ENCODE results near the gene HMCN1.

Gene HMCN1

DNA sequence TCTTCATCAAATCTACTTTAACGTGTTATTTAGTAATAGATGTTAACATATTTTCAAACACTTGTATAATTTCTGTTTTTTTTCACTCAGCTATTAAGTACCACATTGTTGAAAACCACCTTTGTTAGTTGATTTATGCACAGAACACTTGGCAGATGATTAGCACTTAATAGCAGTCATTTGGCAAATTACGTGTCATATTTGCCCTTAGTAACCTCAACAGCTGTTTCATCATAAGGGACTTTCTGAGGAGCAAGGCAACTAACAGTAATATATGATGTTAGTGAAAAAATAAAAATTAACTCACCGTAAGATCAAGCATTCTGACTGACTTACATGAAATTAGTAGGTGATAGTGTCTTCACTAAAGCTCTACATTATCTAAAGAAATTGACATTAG is 186.4 kb downstream of the HMCN1 start:
- DNase-seq = no peak

DNA sequence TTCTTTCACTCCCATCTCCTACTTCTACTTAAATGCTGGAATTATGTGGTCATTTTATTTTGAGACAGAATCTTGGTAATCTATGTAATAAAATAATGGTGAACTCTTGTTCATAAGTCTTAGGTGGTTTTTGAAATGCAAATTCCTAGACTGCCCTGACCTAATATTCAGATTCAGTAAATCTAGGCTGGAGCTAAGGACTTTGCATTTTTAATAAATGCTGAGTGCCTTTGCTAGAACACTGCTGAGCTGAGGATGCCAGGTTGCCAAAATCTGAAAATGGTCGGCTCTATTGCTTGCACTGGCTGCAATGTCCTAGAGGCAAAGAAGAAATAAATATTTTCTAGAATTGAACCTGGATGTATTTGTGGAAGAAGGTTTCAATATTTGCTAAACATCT is 187.4 kb downstream of the HMCN1 start:
- no peak for DNase-seq

- no peak for DNase-seq
Observed at GRCh38 chr1:185926588-185926987, 192.4 kb downstream of the HMCN1 start.

- DNase-seq = no peak
Observed at GRCh38 chr1:185929776-185930175, 195.6 kb downstream of the HMCN1 start.

DNA sequence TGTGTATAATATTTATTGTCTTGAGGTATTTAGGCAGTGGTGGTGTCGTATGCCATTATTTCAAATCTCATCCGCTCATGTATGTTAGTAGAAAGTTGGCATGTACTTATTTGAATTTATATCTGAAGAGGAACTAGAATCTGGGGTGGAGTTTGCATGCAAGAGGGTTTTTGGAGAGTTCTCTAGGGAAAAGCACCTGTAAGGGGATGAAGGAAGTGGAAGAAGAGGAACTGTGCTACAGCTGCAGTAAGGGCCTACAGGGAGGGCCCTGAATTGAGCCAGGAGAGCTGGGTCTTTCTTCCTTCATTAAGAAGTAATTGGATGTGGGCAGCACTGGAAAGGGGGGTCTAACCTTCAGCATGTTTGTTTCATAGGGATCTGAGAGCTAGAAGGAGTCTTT is 197.2 kb downstream of the HMCN1 start:
- no peak for DNase-seq

- DNase-seq = no peak
Observed at GRCh38 chr1:185933580-185933979, 199.4 kb downstream of the HMCN1 start.

DNA sequence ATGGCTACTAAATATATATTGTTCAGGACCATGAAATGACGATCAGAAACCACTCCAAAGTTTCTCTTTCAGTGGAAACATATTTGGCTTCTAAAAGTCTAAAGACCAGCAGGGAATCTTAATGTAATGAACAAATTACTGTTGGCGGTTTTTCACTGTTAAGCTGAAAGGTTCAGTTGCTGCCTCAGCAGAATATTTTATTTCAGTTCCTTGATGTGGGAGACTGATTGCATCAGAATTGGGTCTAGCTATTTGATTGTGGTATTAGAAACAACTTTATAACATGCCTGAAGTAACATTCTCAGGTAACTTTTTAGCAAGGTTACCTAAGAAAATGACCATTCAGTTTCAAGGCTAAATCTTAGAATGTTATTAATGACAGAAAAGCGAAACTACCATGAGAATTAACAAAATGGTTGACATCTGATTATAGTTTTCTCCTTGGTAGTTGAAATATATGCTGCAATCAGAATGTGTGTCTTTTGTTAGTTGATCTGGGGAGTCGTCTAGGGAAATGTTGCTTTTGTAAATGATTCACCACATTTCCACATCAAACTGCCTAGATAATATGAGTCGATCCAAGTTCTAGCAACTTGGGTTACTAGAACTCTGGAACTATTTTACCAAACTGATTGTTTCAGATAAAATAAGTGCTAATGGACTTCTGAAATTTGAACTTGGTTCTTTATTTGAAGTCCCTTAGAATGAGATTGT is 200.4 kb downstream of the HMCN1 start:
- no peak for DNase-seq

DNA sequence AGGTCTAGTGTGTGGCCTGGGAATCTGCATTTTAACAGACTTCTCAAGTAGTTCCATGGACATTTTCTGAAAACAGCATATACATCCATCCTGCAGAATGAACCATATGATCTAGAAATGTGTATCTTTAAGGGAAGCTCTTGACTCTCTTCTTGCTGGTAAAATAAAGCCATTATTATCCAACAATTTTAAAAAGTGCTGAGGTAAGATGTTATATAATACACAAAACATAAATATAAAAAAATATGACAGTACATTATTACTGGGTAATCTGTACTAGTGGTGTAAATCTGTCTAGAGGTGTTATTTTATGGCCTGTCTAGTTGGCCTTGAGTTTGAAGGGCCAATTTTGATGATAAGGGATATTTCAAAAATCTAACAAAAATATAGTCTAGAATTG is 201.2 kb downstream of the HMCN1 start:
- DNase-seq = no peak

DNA sequence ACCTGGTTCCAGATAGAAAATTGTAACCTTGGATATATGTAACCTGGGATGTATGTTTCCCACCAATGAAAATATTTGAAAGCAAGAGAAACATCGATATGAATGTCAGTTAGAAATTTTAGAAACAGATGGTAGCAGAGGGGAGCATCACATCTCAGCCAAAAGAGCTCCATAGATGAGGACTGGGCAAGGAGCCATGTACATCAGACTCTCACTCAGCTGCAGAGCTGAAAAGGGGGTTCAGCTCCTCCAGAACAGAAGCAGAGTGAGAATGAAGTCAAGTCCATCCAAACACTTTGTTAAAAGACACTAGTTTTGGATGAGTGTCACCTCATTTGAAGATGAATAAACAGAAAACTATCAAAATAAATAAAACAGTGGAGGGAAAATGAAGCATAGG is 202.4 kb downstream of the HMCN1 start:
- no peak for DNase-seq

- DNase-seq = no peak
Observed at GRCh38 chr1:185938396-185938795, 204.2 kb downstream of the HMCN1 start.

GRCh38 chr1:185939142-185939541 is 205.0 kb downstream of the HMCN1 start:
- no peak for DNase-seq

- no peak for DNase-seq
Observed at GRCh38 chr1:185942961-185943360, 208.8 kb downstream of the HMCN1 start.

DNA sequence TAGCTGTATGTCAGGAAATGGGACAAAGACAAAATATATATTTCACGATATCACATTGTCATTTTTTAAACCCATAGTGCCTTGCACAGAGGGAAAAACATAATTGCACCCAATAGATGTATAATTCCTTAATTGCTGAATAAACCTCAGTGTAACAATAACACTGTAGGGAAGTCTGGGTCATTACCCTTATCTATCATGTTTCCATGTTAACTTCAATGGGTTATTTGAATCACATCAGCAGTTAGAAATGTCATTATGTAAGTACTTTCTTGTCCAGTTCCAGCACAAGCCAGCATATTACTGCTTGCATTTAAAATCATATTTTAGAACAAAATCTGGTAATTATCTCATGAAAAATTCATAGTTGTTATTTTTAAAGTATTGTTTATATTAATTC is 222.7 kb downstream of the HMCN1 start:
- DNase-seq = no peak

DNA sequence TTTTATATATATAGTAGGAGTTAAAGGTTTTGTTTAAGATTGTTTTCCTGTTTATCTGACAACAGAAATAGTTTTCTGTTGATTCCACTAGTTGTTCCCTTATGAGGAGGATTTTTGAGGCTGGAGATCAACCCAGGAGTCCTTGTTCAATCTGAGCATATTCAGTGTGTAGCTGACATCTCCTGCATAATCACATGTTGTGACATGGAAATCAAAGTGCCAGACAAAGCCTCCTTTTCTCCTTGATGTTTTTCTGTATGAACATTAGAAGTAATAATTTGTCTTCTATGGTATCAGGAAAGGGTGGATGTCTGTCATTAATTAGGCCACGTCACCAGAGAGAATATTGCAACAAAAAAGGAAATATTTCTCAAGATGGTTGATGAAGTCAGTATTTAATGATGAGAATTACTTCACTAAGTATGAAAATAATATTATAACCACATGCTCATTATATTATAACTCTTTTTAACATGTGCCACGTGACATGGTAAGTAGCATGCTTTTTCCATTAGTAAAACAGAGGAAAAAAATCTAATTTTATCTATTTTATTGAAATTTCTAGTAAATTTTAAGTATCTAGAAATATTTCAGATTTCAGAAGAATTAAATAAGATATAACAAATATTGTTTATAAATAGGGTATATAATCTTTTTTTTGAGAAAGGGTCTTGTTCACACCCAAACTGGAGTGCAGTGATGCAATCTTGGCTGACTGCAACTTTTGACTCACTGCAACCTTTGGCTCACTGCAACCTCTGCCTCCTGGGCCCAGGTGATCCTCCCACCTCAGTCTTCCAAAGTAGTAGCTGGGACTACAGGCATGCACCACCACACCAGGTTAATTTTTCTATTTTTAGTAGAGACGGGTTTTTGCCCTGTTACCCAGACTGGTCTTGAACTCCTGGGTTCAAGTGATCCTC is 223.5 kb downstream of the HMCN1 start:
- DNase-seq = no peak

GRCh38 chr1:185960422-185961321 is 226.5 kb downstream of the HMCN1 start:
- peak; percentile 55 for DNase-seq

- no peak for DNase-seq
Observed at GRCh38 chr1:185961664-185962063, 227.5 kb downstream of the HMCN1 start.

- no peak for DNase-seq
Observed at GRCh38 chr1:185964946-185965345, 230.8 kb downstream of the HMCN1 start.

DNA sequence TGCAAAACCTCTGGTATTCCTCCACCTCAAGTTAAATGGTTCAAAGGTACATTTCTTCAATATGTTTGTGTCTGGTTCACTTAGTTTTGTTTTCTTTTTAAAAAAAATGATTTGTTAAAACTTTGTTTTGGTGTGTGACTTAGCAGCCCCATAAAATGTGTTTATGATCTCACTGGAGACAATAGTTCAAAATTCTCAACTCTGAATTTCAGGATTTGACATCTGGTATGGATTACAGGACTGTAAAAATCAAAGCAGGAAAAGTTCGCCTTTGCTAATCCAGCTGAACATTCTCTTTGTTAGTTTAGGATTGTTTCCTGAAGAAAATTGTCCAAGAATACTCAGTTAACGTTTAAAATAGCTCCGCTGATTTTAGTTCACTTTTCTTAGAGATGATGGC is 231.7 kb downstream of the HMCN1 start:
- no peak for DNase-seq

GRCh38 chr1:185966471-185966870 is 232.3 kb downstream of the HMCN1 start:
- DNase-seq = no peak

DNA sequence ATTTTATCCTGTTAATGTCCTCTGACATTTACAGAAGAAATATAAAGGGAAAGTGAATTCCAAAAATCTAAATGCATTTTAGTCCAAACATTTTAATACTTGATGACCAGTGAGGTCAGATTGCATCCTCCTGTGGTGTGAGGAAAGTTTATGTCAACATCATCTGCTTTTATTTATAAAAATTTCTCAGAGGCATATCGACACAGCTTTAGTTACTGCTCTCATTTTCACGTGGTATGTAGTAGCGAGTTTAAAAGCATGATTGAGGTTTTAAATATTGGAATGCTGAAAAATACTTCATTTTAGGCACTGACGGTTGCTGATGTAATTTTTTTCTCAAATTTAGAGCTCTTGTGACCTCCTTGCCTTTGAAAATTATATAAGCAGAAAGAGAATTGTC is 234.8 kb downstream of the HMCN1 start:
- no peak for DNase-seq

DNA sequence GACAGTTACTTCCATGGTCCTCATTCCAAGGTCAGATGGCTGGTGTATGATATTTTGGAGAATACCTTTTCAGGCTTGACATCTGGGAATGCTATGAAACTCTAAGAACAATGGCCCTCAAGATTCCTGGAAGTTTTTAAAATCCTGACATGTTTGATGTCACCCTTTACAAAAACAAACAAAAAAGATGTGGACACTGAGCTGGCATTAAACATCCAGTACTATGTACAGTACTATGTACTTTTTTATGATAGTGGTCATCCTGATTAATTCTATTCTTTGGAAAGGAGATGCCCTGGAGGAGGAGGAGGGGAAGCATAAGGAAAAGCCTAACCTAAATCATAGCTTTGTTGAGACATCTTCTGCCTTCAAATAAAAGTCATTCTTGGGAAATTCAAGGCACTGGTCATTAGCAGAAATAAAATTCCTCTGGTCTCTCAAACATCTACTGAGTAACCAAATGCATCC is 235.4 kb downstream of the HMCN1 start:
- DNase-seq = no peak

GRCh38 chr1:185971688-185972087 is 237.5 kb downstream of the HMCN1 start:
- DNase-seq = no peak
